Ascending aorta (tissue), 2 donors: ENCODE measurements around the gene ZNF292. TPM values are rescaled to one million over a fixed set of nuclear protein-coding genes. Genes with fewer than 3 reads are reported as not detected.
"Not testable (repeated sequence)": the region's sequence is repeated elsewhere in the genome, so short reads cannot be mapped to it uniquely, and the experiment has no call there.

Source experiments
- DNase-seq, 2 donors: peaks; one replicate each; pipeline ENCODE4 v3.0.0-alpha.2; 2019; ENCODE audit warnings: low spot score in 2 of 2
- H3K27ac ChIP-seq, 2 donors: fragments of 200-600 bp; sonication (generic); one replicate each; pipeline ENCODE4 v1.5.1; 2016 to 2017; ENCODE audit warnings: mild to moderate bottlenecking in 1 of 2
- H3K27me3 ChIP-seq: fragments of 200-600 bp; sonication (generic); one replicate; pipeline ENCODE4 v1.5.1; 2017
- H3K36me3 ChIP-seq, 2 donors: fragments of 200-600 bp; sonication (generic); one replicate each; pipeline ENCODE4 v1.5.1; 2016
- H3K4me1 ChIP-seq, 2 donors: fragments of 200-600 bp; sonication (generic); one replicate each; pipeline ENCODE4 v1.5.1; 2016 to 2017; ENCODE audit warnings: mild to moderate bottlenecking in 1 of 2
- H3K4me3 ChIP-seq, 2 donors: fragments of 200-600 bp; sonication (generic); one replicate each; pipeline ENCODE4 v1.5.1; 2016 to 2017; ENCODE audit warnings: mild to moderate bottlenecking in 1 of 2
- H3K9me3 ChIP-seq, 2 donors: fragments of 200-600 bp; sonication (generic); one replicate each; pipeline ENCODE4 v1.5.1; 2016
- intact Hi-C: fragments of 100-400 bp; cut with DNase I; formaldehyde crosslinking; loops from one replicate; pipeline ENCODE4 v1.15.1; 2023
- total RNA-seq: library from RNA; depleted of rRNA; stranded (reverse); fragments of >200 nt; gene quantifications from one replicate; pipeline ENCODE4 v1.1.0, GENCODE V29; 2016
- TF ChIP-seq, protein P1 (sequence below), 3 experiments: fragments of 200-600 bp in 2 of 3; fragments of 450-650 bp in 1 of 3; sonication (generic) in 2 of 3; IDR thresholded peaks; one replicate each; pipeline ENCODE4 v1.5.1; 2016 to 2019; ENCODE audit warnings: antibody characterized with exemption in 3 of 3, mild to moderate bottlenecking in 1 of 3, moderate library complexity in 1 of 3

ZNF292 gene
- total RNA-seq, 1 donor from 2014 or later = 19.1 TPM

DNA sequence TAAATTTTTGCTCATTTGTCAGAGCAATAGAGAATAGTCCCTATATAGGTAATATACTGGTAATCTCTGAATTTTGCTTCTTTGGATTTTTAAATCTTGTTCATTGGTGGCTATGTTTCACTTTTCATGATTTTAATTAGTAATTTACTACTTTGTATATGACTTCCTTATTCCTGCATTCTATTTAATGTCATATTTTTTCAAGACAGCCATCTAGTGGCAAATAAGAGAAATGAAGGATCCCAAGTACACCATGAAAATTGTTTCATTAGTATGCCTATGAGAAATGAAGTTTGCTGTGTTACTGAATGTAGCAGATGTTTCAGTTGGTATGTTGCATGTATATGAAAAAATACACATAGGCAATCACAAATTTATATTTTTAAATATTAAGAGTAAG, 82.4 kb downstream of the ZNF292 start:
- intact Hi-C loops = loop anchor here (1.0 kb wide), 1 partner anchor 99 kb away; no protein-coding TSS in a partner anchor
- H3K9me3 ChIP-seq = no peaks in the 10 kb centered on the region
- H3K4me3 ChIP-seq = no peak overlapping the region
- no peaks in the 10 kb centered on the region for H3K4me1 ChIP-seq
- TF ChIP-seq, protein P1, sequence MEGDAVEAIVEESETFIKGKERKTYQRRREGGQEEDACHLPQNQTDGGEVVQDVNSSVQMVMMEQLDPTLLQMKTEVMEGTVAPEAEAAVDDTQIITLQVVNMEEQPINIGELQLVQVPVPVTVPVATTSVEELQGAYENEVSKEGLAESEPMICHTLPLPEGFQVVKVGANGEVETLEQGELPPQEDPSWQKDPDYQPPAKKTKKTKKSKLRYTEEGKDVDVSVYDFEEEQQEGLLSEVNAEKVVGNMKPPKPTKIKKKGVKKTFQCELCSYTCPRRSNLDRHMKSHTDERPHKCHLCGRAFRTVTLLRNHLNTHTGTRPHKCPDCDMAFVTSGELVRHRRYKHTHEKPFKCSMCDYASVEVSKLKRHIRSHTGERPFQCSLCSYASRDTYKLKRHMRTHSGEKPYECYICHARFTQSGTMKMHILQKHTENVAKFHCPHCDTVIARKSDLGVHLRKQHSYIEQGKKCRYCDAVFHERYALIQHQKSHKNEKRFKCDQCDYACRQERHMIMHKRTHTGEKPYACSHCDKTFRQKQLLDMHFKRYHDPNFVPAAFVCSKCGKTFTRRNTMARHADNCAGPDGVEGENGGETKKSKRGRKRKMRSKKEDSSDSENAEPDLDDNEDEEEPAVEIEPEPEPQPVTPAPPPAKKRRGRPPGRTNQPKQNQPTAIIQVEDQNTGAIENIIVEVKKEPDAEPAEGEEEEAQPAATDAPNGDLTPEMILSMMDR (IDR thresholded peaks at IDR 0.05) = peak; percentile 21 to 58 (median 49)
- H3K27me3 ChIP-seq = no peaks in the 10 kb centered on the region
- DNase-seq = no peak
- no peak overlapping the region for H3K27ac ChIP-seq
- peaks cover 0 to 18% of the 10 kb centered on the region in 2 donors for H3K36me3 ChIP-seq

DNA sequence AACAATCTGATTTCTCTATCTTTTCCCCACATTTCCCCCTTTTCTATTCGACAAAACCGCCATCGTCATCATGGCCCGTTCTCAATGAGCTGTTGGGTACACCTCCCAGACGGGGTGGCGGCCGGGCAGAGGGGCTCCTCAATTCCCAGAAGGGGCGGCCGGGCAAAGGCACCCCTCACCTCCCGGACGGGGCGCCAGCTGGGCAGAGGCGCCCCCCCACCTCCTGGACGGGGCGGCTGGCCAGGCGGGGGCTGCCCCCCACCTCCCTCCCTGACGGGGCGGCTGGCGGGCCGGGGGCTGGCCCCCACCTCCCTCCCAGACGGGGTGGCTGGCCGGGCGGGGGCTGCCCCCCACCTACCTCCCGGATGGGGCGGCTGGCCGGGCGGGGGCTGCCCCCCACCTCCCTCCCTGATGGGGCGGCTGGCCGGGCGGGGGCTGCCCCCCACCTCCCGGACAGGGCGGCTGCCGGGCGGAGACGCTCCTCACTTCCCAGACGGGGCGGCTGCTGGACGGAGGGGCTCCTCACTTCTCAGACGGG, 83.8 kb downstream of the ZNF292 start:
- H3K4me3 ChIP-seq, DNase-seq, H3K27ac ChIP-seq, H3K4me1 ChIP-seq, H3K27me3 ChIP-seq, intact Hi-C loops, H3K9me3 ChIP-seq: not testable (repeated sequence)
- H3K36me3 ChIP-seq = peaks cover 6 to 21% of the 10 kb centered on the region in 2 donors

DNA sequence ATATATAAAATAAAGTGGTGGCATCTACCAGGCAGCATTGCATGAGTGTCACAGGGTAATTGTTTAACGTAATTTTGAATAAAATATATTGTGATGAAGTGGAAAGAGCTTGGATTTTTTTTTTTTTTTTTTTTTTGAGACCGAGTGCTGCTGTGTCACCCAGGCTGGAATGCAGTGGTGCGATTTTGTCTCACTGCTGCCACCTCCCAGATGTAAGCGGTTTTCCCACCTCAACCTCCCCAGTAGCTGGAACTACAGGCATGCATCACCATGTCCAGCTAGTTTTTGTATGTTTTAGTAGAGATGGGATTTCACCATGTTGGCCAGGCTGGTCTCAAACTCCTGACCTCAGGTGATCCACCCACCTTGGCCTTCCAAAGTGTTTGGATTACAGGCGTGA, 85.9 kb downstream of the ZNF292 start:
- intact Hi-C loops = no loop called here
- peaks cover 22 to 34% of the 10 kb centered on the region in 2 donors for H3K36me3 ChIP-seq
- TF ChIP-seq, protein P1 (IDR thresholded peaks at IDR 0.05) = no peak
- H3K4me3 ChIP-seq = no peak overlapping the region
- H3K4me1 ChIP-seq = no peaks in the 10 kb centered on the region
- DNase-seq = no peak
- H3K27ac ChIP-seq = no peak overlapping the region
- H3K27me3 ChIP-seq = no peaks in the 10 kb centered on the region
- H3K9me3 ChIP-seq = no peaks in the 10 kb centered on the region

DNA sequence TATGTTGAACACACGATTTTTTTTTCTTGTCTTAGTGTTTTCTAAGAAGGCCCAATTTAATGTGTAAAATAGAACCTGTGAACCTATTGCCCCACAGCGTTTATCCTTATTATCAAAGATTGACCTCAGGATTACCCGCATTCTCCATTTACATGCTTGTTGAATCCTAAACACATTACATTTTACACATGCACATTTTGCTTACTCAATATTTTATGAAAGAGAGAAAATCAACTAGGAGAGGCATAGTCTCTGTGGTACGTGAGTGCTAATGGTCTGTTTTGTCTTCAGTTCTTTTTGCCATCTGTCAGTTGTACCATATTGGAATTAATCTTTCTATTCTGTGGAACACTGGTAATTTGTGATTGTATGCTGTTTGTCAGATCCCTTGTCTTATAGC, 86.9 kb downstream of the ZNF292 start:
- Histone ChIP-seq H3K36me3 (peaks cover 30 to 38% of the 10 kb centered on the region in 2 donors), H3K4me1 (no peaks in the 10 kb centered on the region), H3K9me3 (no peaks in the 10 kb centered on the region), H3K27ac (no peak overlapping the region), H3K4me3 (no peak overlapping the region), H3K27me3 (no peaks in the 10 kb centered on the region)
- no peak for DNase-seq
- TF ChIP-seq, protein P1 (IDR thresholded peaks at IDR 0.05) = no peak
- intact Hi-C loops = no loop called here

DNA sequence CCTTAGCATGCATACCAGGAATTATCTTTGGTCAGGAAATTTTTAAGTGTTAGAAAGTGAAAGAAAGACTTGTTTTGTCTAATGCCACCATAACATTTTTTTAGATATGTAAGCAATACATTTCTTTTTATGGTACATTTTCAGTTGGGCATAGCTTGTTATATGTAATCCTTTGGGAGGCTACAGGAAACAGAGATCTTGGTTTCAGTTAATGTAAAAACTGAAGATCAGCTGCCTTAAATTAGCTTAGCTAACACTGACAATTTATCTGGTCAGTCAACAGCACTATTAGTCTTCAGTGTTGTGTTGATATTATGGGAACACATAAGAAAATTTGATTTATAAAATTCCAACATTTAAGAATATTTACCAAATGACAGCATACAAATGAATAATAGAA, 88.4 kb downstream of the ZNF292 start:
- TF ChIP-seq, protein P1 (IDR thresholded peaks at IDR 0.05) = no peak
- DNase-seq = no peak
- intact Hi-C loops = no loop called here
- Histone ChIP-seq H3K27me3 (no peaks in the 10 kb centered on the region), H3K4me1 (no peaks in the 10 kb centered on the region), H3K4me3 (no peak overlapping the region), H3K9me3 (no peaks in the 10 kb centered on the region), H3K36me3 (peaks cover 42% of the 10 kb centered on the region in 2 donors), H3K27ac (no peak overlapping the region)

DNA sequence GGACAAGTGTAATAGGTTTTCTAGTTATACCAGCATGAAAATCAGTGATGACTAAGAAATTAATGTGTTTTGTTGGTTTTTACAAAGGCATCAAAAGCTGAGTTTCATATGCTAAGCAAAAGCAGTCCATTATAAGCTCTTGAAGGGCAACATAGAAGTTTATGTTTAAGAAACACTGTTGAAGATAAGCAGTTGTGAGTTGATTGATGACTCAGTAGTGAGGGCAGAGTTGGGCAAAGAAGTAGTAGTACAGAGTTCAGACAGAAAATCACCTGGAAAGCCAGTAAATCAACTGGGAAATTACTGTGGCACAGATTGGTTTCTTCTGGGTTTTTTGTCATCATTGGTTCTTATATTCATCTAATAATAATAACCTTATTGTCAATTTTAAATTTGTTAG, 89.0 kb downstream of the ZNF292 start:
- H3K27me3 ChIP-seq = no peaks in the 10 kb centered on the region
- H3K36me3 ChIP-seq = peaks cover 45 to 48% of the 10 kb centered on the region in 2 donors
- intact Hi-C loops = no loop called here
- no peaks in the 10 kb centered on the region for H3K4me1 ChIP-seq
- TF ChIP-seq, protein P1 (IDR thresholded peaks at IDR 0.05) = no peak
- no peak for DNase-seq
- H3K4me3 ChIP-seq = no peak overlapping the region
- H3K27ac ChIP-seq = no peak overlapping the region
- H3K9me3 ChIP-seq = no peaks in the 10 kb centered on the region
